A549 (cell line): ENCODE results near the gene VPS13D. TPM values are rescaled to one million over a fixed set of nuclear protein-coding genes. Genes with fewer than 3 reads are reported as not detected.
A peak's percentile ranks its signal among the peaks of the same experiment; 100 is the strongest.

Source experiments
- ATAC-seq, 2 experiments: fragments of 200-7000 bp in 1 of 2; fragments of >200 bp in 1 of 2; cut with Nextera tagmentation in 1 of 2; cut with Tn5 transposase in 1 of 2; 3 replicates each; pipeline versions ENCODE4 v1.8.0 to v1.9.1; 2018 to 2020; ENCODE audit warnings: mild to moderate bottlenecking in 1 of 2, moderate library complexity in 1 of 2
- CTCF ChIA-PET: fragments of 300-600 bp; sonication (Branson Sonifier 250); formaldehyde crosslinking; extraction: SDS; loops from one replicate; lab custom pipeline; 2021; ENCODE audit warnings: antibody characterized with exemption, inconsistent platforms; lab: Yijun Ruan, JAX
- POLR2A ChIA-PET: fragments of 350-600 bp; formaldehyde crosslinking; extraction: SDS; loops from one replicate; lab custom pipeline; 2021; ENCODE audit warnings: antibody characterized with exemption, inconsistent platforms; lab: Yijun Ruan, JAX
- DNase-seq, 2 experiments: peaks; one replicate each; pipeline versions ENCODE4 v3.0.0 to v3.0.0-alpha.2; 2011 to 2016; ENCODE audit warnings: low read depth in 1 of 2, low spot score in 1 of 2
- FAIRE-seq: peaks from 2 replicates; lab custom pipeline; 2011; peaks lifted over from hg19 to GRCh38; lab: Jason Lieb, UNC
- H3K27ac ChIP-seq, 2 experiments: fragments of >200 bp; sonication (Bioruptor Twin); formaldehyde crosslinking; 3 replicates each; pipeline ENCODE4 v1.5.1; 2016 to 2017
- H3K4me1 ChIP-seq: fragments of >200 bp; sonication (Bioruptor Twin); formaldehyde crosslinking; 3 replicates; pipeline ENCODE4 v1.6.1; 2016
- H3K4me2 ChIP-seq: fragments of >200 bp; sonication (Bioruptor Twin); formaldehyde crosslinking; 3 replicates; pipeline ENCODE4 v1.6.1; 2016
- H3K4me3 ChIP-seq: fragments of >200 bp; sonication (Bioruptor Twin); formaldehyde crosslinking; 3 replicates; pipeline ENCODE4 v1.5.1; 2016
- H3K9me3 ChIP-seq: fragments of >200 bp; sonication (Bioruptor Twin); formaldehyde crosslinking; 3 replicates; pipeline ENCODE4 v1.6.1; 2016
- BCL3 ChIP-seq: fragments of >200 bp; sonication (Bioruptor Twin); formaldehyde crosslinking; IDR thresholded peaks from 3 replicates; pipeline ENCODE4 v1.6.1; 2016
- CHD2 ChIP-seq: fragments of 150-350 bp; IDR thresholded peaks from 2 replicates; pipeline ENCODE4 v1.6.1; 2014; ENCODE audit warnings: low read length; ENCODE audit not compliant: partially characterized antibody
- CHD4 ChIP-seq: fragments of 200-600 bp; sonication (generic); IDR thresholded peaks from 2 replicates; pipeline ENCODE4 v1.6.1; 2016; ENCODE audit warnings: antibody characterized with exemption, mild to moderate bottlenecking, borderline replicate concordance
- CTCF ChIP-seq: fragments of >200 bp; sonication (Bioruptor Twin); formaldehyde crosslinking; IDR thresholded peaks from 3 replicates; pipeline ENCODE4 v1.5.1; 2016
- E2F6 ChIP-seq: IDR thresholded peaks from 2 replicates; pipeline ENCODE4 v1.6.1; 2012; ENCODE audit warnings: low read depth, borderline replicate concordance
- EP300 ChIP-seq, 2 experiments: fragments of >200 bp; sonication (Bioruptor Twin); formaldehyde crosslinking; IDR thresholded peaks; 2 replicates in 1 of 2; 3 replicates in 1 of 2; pipeline ENCODE4 v1.6.1; 2016 to 2017
- ESRRA ChIP-seq: fragments of 150-350 bp; IDR thresholded peaks from 2 replicates; pipeline ENCODE4 v1.6.1; 2014; ENCODE audit warnings: mild to moderate bottlenecking, low read length, borderline replicate concordance
- HES2 ChIP-seq: fragments of >200 bp; sonication (Bioruptor Twin); formaldehyde crosslinking; IDR thresholded peaks from 2 replicates; pipeline ENCODE4 v1.6.1; 2016
- HEYL ChIP-seq: fragments of 250-450 bp; sonication (Bioruptor Pico); IDR thresholded peaks from 2 replicates; pipeline ENCODE4 v1.8.0; 2021; ENCODE audit warnings: mild to moderate bottlenecking, moderate library complexity
- HMGXB4 ChIP-seq: fragments of 250-450 bp; sonication (Bioruptor Pico); IDR thresholded peaks from 2 replicates; pipeline ENCODE4 v1.5.0; 2021; ENCODE audit warnings: mild to moderate bottlenecking, moderate library complexity, borderline replicate concordance
- HOXA7 ChIP-seq: fragments of 250-450 bp; sonication (Bioruptor Pico); IDR thresholded peaks from 2 replicates; pipeline ENCODE4 v1.5.0; 2020; ENCODE audit warnings: mild to moderate bottlenecking, moderate library complexity
- HOXB13 ChIP-seq: fragments of 250-450 bp; sonication (Bioruptor Pico); IDR thresholded peaks from 2 replicates; pipeline ENCODE4 v1.5.0; 2020; ENCODE audit warnings: low read depth, mild to moderate bottlenecking, moderate library complexity
- JUN ChIP-seq, 2 experiments: fragments of >200 bp; sonication (Bioruptor Twin); formaldehyde crosslinking; IDR thresholded peaks; 2 replicates in 1 of 2; 3 replicates in 1 of 2; pipeline ENCODE4 v1.6.1; 2016 to 2017
- JUNB ChIP-seq: fragments of >200 bp; sonication (Bioruptor Twin); formaldehyde crosslinking; IDR thresholded peaks from 2 replicates; pipeline ENCODE4 v1.6.1; 2016
- MAZ ChIP-seq: fragments of 150-350 bp; IDR thresholded peaks from 2 replicates; pipeline ENCODE4 v1.6.1; 2014; ENCODE audit warnings: antibody characterized with exemption, low read depth, low read length, borderline replicate concordance
- NFE2L2 ChIP-seq: fragments of 150-350 bp; conservative IDR thresholded peaks from 2 replicates; pipeline ENCODE4 v1.6.1; 2014; ENCODE audit warnings: low read length
- NPAS2 ChIP-seq: fragments of 250-450 bp; sonication (Bioruptor Pico); IDR thresholded peaks from 2 replicates; pipeline ENCODE4 v1.8.0; 2022; ENCODE audit warnings: mild to moderate bottlenecking, moderate library complexity, borderline replicate concordance
- NR3C1 ChIP-seq: fragments of >200 bp; sonication (Bioruptor Twin); formaldehyde crosslinking; IDR thresholded peaks from 3 replicates; pipeline ENCODE4 v1.6.1; 2017
- POLR2A ChIP-seq: IDR thresholded peaks from 2 replicates; pipeline ENCODE4 v1.6.1; 2012; ENCODE audit warnings: mild to moderate bottlenecking, low read length
- RAD21 ChIP-seq, 2 experiments: fragments of >200 bp in 1 of 2; sonication (Bioruptor Twin) in 1 of 2; formaldehyde crosslinking in 1 of 2; IDR thresholded peaks in 1 of 2; conservative IDR thresholded peaks in 1 of 2; 2 replicates in 1 of 2; 3 replicates in 1 of 2; pipeline ENCODE4 v1.6.1; 2012 to 2018; ENCODE audit warnings: inconsistent platforms in 1 of 2
- RARB ChIP-seq: fragments of 250-450 bp; sonication (Bioruptor Pico); IDR thresholded peaks from 2 replicates; pipeline ENCODE4 v1.8.0; 2021; ENCODE audit warnings: mild to moderate bottlenecking, moderate library complexity
- REST ChIP-seq: fragments of 200-600 bp; sonication (generic); IDR thresholded peaks from 2 replicates; pipeline ENCODE4 v1.6.1; 2016; ENCODE audit warnings: antibody characterized with exemption, mild to moderate bottlenecking, moderate library complexity
- RNF2 ChIP-seq: fragments of 200-600 bp; sonication (generic); IDR thresholded peaks from 2 replicates; pipeline ENCODE4 v1.6.1; 2016; ENCODE audit warnings: low read depth, mild to moderate bottlenecking, antibody characterized with exemption, moderate library complexity, borderline replicate concordance
- SREBF2 ChIP-seq: fragments of 450-650 bp; IDR thresholded peaks from 2 replicates; pipeline ENCODE4 v1.6.1; 2014; ENCODE audit warnings: mild to moderate bottlenecking, moderate library complexity
- ZFP36 ChIP-seq: fragments of 450-650 bp; IDR thresholded peaks from 2 replicates; pipeline ENCODE4 v1.6.1; 2014; ENCODE audit warnings: borderline replicate concordance; ENCODE audit not compliant: partially characterized antibody
- ZNF302 ChIP-seq: fragments of 250-450 bp; sonication (Bioruptor Pico); IDR thresholded peaks from 2 replicates; pipeline ENCODE4 v1.9.0; 2021; ENCODE audit warnings: inconsistent platforms, mild to moderate bottlenecking, moderate library complexity
- WGBS: methylation state at CpG from one replicate; pipeline ENCODE4 v1.1.6; 2017; ENCODE audit errors: missing lambda C conversion rate; 5-methylcytosine and 5-hydroxymethylcytosine counted together
- polyA plus RNA-seq, 4 experiments: library from polyadenylated mRNA; depleted of rRNA in 3 of 4; stranded (reverse); fragments of >200 nt; fragmentation: RNase III in 1 of 4; extraction: RNeasy Plus Mini Kit Qiagen cat#74134 plus additional on column Dnase treatment in 1 of 4; gene quantifications; 2 replicates in 3 of 4; 3 replicates in 1 of 4; pipeline ENCODE4 v1.2.3, GENCODE V29; 2011 to 2017

VPS13D gene
- polyA plus RNA-seq, 2 of the 4 experiments (the other 2 are of a cell fraction): 5.4 to 15.9 TPM

GRCh38 chr1:12548279-12548972 is 318.6 kb downstream of the VPS13D start:
- 88% methylated on average over 12 of the region's 14 CpGs for WGBS
- FAIRE-seq (no peak), ATAC-seq (no peak; a peak in 1 of 6 replicates), DNase-seq (no peak)
- peaks cover 38% of the 10 kb centered on the region for H3K4me1 ChIP-seq
- H3K4me3 ChIP-seq: no peak overlapping the region
- H3K9me3 ChIP-seq: no peaks in the 10 kb centered on the region
- POLR2A ChIA-PET: interaction anchor here (0.8 to 3.7 kb wide), 2 partner anchors 47 to 70 kb away, joined by 4 to 31 read pairs; no protein-coding TSS in a partner anchor
- peak overlapping the region; percentile 94 for H3K4me2 ChIP-seq
- H3K27ac ChIP-seq: peak overlapping the region; percentile 81 to 98
- CTCF ChIA-PET: interaction anchor here (0.7 kb wide), 1 partner anchor 75 kb away, joined by 3 read pairs; no protein-coding TSS in a partner anchor
- TF ChIP-seq HMGXB4 (CRISPR knock-in tag): no peak
- no peak for TF ChIP-seq NR3C1
- TF ChIP-seq ZNF302 (CRISPR knock-in tag): no peak
- TF ChIP-seq SREBF2: no peak
- no peak for TF ChIP-seq HOXA7 (CRISPR knock-in tag)
- TF ChIP-seq HOXB13: no peak
- TF ChIP-seq RARB: no peak

- no peaks in the 10 kb centered on the region for H3K9me3 ChIP-seq
- peak overlapping the region; percentile 94 for H3K4me2 ChIP-seq
- DNase-seq: peak in 1 of 2 experiments; percentile 50
- WGBS: 39% methylated on average over 10 of the region's 27 CpGs
- peaks cover 38% of the 10 kb centered on the region for H3K4me1 ChIP-seq
- FAIRE-seq: no peak
- H3K4me3 ChIP-seq: no peak overlapping the region
- POLR2A ChIA-PET: interaction anchor here (0.8 to 3.7 kb wide), 6 partner anchors 25 to 72 kb away, joined by 3 to 31 read pairs (median 4); partner anchors contain the start of gene DHRS3
- peak overlapping the region; percentile 81 to 98 for H3K27ac ChIP-seq
- CTCF ChIA-PET: no interaction called here
- ATAC-seq: peak in 1 of 2 experiments; percentile 34; a peak in 3 of 6 replicates
- TF ChIP-seq EP300 (IDR thresholded peaks at IDR 0.05): no peak
- no peak for TF ChIP-seq ZFP36
- no peak for TF ChIP-seq RAD21 (conservative IDR thresholded peaks at IDR 0.05 in 1 of 2, IDR thresholded peaks at IDR 0.05 in 1 of 2)
- TF ChIP-seq RNF2: no peak
- no peak for TF ChIP-seq POLR2A
- peak; percentile 33; the same call in 1 of the 2 replicates for TF ChIP-seq NPAS2 (CRISPR knock-in tag)
- no peak for TF ChIP-seq NFE2L2
- TF ChIP-seq HES2: no peak
- TF ChIP-seq JUNB: no peak
- no peak for TF ChIP-seq REST
- no peak for TF ChIP-seq HOXA7 (CRISPR knock-in tag)
- no peak for TF ChIP-seq CHD2
- no peak for TF ChIP-seq CTCF
- TF ChIP-seq HEYL (CRISPR knock-in tag): no peak
- TF ChIP-seq ESRRA: no peak
- no peak for TF ChIP-seq MAZ
- 0 out of 2 replicates have a peak, but pooled peaks have one; percentile 20 for TF ChIP-seq HOXB13
- no peak for TF ChIP-seq JUN (IDR thresholded peaks at IDR 0.05)
- TF ChIP-seq CHD4: no peak
- 0 out of 2 replicates have a peak, but pooled peaks have one; percentile 23 for TF ChIP-seq E2F6
- TF ChIP-seq BCL3: no peak
Measured at GRCh38 chr1:12548973-12549459, 319.2 kb downstream of the VPS13D start.
